Pulmonary artery endothelial cell (primary cell): ENCODE data around the gene PLEKHG3. TPM values are rescaled to one million over a fixed set of nuclear protein-coding genes. Genes with fewer than 3 reads are reported as not detected.

ENCODE experiments used
- DNase-seq: peaks from one replicate; pipeline ENCODE4 v3.0.0-alpha.2; 2011; ENCODE audit warnings: low read depth, low spot score
- total RNA-seq: library from RNA; depleted of rRNA; stranded (reverse); fragments of >200 nt; gene quantifications from 2 replicates; pipeline ENCODE4 v1.2.3, GENCODE V29; 2014

The PLEKHG3 gene
- total RNA-seq, 1 donor from 2014 or later: 2.5 TPM

DNA sequence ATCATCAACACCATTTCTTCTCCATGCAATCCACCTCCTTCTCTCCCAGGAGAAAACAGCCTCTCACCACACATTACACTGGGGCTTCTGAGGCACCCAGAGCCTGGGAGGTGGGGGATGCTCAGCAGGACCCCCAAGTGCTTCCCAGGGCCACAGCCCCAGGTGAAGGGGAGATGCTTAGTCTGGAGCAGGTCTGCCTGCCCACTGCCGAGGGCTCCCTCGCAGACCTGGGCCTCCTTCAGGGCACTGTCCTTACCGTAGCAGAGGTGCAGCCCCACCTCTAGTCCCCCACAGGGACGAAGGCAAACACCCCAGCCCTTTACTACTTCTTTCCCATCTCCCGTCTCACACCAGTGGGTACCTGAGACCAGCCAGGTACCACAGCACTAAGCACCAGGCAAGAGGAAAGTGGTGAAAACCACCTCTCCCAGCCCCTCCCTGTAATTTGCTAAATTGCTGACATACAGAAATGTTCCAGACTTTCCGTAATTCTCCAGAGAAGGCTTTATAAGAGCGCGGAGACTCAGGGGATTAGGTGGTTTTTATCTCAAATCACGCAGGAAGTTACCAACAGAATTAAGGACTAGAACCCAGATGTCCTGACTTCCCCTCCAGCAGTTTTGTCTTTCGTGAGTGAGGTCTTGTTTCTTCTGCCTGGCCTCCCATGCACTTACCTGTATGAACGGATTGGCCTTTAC is 59.0 kb downstream of the PLEKHG3 start:
- no peak for DNase-seq

DNA sequence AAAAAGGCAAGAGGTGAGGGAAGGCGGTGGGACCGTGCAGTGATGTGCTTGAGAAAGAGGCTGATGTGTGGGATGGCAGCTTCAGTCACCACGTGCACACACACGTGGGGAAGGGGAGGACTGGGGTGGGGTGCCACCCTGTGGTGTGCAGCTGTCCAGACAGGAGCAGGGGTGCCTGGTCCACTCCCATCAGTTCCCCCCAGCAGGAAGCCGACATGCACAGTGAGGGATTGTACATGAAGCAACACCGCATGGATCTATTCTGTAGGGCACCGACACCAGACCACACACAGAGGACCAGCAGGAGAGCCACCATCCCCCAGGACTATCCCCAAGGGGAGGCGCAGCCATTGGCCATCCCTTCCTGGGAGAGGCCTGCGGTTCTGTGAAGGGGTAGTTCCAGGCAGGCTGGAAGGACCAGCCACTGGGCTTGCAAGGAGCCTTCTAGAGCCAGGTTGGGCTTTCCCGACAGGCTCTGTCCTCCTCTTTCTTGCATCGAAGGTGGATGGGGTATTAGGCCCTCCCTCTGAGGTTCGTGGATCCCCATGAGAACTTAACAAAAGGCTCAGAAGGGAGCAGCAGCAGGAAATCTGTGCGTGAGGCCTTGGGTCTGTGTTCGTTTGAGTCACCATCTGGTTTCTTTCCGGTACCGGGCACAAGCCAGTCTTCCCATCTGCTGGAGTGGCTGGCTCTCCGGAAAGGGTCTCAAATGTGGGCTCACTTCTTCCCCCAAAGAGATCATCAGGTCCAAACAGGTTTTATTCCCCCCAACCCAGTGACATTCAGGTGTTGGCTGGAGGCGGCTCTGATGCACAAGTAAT is 59.8 kb downstream of the PLEKHG3 start:
- DNase-seq: no peak

DNA sequence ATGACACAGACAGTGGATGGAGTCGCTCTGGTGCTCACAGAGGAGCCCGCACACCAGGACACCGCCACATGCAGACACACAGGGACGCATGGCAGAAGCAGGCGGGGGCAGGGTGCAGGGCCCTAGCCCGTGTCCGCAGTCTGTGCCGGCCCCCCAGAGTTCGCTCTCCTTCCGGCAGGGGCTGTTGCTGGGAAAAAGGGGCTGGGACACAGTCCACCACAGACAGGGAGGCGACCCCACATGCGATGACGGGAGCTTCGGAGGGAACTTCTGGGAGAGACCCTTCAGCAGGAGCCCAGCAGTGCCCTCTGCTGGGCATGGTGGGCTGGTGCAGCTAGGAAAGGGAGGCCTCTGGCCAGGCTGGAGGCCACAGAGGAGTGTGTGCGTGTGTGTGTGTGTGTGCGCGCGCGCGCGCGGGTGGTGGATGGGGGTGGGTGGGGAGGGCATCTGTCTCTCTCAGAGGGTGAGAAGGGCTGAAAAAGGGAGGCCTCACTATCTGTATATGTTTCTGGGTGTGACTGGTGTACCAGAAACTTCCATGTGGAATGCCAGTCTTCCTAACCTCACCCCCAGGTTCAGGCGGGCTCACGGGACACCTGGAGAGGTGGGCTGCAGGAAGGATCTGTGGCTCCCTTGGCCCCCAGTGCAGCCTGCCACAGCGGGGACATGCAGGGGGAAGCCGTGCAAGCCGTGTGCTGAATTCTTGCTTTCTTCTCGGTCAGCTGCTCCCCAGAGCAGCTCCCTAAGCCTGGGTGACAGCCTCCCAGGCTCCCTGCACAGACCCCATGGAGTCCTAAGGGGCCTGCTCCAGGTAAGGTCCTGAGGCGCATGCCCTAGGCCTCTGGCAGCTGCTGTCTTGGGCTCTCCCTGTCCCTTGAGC is 60.7 kb downstream of the PLEKHG3 start:
- DNase-seq: no peak

- no peak for DNase-seq
Measured at GRCh38 chr14:64765740-64766302, 61.6 kb downstream of the PLEKHG3 start.

DNA sequence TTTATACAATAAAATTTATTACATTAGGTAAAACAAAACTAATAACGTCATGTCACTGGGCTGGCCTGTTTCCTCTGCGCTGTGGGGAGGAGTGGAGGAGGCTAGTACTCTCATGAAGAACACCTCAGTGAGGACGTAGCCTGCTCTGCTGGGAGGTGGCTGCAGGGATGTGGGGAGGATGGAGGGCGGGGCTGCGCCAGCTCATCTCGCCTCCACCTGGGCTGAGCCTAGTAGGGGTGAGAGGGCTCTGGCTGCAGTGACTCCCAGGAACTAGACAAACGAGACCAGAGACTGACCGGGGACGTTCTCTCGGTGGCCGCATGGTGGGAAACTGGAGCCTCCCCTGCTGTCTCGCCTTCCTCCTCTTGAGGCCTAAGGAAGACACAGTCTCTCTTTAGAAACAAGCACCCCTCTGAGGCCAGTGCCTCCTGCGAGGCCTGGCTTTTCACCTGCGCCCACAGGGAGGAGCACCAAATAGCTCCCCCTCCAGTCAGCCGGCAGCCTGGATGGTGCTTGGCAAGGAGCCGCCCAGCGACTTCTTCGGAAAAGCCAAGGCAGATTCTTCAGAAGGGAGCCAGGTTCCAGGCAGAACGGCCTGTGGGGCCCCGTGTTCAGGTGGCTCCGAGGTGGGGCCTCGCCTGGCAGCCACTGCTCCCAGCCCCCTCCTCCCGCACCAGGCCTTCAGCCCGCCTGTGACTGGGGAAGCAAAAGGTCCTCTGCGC is 62.4 kb downstream of the PLEKHG3 start:
- DNase-seq: no peak

DNA sequence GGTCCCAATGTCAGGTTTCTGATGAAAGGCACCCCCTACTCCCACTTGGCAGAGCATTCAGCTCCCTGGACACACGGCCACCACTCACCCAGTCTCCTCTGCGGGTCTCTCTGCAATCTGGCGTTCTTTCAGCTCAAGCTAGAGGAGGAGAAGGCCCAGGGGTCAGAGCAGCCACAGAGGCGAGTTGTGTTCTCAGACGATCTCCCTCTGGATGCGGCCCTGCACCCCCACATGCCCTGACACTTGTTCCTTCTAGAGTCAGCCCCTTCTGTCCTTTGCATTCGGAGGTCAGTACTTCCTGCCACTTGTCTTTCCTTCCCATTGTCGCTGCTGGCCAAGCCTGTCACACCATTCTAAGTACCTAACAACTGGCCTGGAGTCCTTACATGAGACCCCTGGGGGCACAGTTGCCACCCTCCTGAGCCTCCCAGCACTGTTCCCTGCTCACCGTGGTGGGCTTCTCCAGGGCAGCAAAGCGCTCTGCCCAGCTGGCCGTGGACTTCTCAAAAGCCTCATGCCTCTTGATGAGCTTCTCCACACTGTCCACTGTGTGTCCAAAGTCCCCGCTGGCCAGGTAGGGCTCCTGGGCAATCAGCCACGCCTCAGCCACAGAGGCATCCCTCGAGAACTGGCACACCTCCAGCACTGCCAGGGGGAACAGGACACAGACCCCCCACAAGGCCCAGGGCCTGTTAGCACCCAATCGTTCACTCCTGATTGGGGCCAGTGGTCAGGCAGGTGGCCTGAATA is 63.2 kb downstream of the PLEKHG3 start:
- DNase-seq: no peak

GRCh38 chr14:64768401-64769095 is 64.3 kb downstream of the PLEKHG3 start:
- no peak for DNase-seq

- DNase-seq: no peak
Measured at GRCh38 chr14:64769096-64770020, 65.1 kb downstream of the PLEKHG3 start.

GRCh38 chr14:64770751-64771150 is 66.5 kb downstream of the PLEKHG3 start:
- DNase-seq: no peak

GRCh38 chr14:64771161-64771560 is 66.9 kb downstream of the PLEKHG3 start:
- no peak for DNase-seq

DNA sequence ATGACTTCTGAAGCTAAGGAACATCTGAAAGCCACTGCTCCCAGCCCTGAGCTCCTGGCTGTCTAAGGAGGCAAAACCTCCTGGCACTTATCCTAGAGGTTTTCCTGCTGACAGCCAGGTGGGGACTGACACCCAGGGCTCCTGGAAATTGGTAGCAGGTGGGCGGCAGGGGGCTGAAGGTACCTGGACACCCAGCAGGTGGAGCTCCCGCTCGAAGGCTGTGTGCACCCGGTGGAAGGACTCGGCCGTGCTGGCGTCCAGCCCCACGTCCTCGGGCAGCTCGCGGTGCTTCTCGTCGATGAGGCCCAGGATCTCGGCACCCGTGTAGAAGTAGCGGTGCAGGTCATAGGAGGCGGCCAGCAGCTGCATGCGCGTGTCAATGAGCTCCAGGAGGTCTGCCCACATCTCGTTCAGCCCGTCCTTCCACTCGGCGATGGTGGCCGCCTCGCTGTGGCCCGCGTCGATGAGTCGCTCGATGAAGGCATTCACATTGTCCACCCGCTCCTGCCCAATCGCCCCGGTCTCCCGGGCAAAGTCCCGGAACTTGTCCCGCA is 68.2 kb downstream of the PLEKHG3 start:
- DNase-seq: no peak

GRCh38 chr14:64773046-64773445 is 68.8 kb downstream of the PLEKHG3 start:
- DNase-seq: no peak

GRCh38 chr14:64773577-64773976 is 69.4 kb downstream of the PLEKHG3 start:
- DNase-seq: no peak

DNA sequence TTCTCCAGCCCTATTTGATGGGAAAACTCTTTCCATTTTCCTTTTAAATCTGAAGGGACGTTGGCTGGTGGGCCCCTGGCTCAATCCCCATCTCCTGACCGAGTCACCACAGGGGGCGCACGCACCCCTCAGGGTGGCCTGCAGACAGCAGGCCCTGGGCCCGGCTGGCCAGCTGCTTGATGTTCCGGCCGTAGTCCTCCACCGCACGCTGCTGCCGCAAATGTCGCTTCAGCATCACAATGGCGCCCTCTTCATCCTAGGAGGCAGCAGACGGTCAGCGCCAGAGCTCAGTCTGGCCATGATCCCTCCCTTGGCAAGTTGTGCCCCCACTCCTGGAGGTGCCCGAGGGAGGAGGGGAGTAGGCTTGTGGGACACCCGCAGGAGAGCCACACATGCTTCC is 70.0 kb downstream of the PLEKHG3 start:
- no peak for DNase-seq

DNA sequence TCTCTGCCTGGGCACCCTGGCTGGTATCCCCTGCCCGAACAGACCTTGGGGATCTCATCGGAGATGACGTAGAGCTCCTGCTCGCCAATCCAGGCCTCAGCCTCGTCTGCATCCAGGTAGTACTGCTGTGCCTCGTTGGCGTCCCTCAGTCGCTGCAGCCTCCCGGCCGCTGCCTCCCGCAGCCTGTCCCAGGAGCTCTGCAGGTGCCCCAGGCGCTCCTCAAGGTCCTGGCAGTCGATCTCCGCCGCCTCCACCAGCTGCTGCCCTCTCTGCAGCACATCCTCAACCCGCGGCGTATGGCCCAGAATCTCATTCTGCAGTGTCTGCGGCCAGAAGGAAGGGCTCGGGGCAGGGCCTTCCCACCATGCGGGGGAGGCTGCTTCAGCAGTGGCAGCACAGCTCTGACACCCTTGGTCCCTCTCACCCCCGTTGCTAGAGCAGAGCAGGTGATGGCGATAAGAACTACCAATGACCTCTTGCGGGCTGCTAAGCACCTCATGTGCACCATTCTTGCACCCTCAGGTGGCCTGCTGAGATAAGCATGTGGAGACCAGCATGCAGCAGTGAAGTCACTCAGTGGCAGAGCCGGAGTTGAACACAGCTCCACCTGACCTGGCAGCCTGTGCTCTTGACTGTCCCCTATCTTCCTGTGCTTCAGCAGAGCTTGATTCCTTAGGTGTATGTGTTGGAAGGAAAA is 71.0 kb downstream of the PLEKHG3 start:
- no peak for DNase-seq

DNA sequence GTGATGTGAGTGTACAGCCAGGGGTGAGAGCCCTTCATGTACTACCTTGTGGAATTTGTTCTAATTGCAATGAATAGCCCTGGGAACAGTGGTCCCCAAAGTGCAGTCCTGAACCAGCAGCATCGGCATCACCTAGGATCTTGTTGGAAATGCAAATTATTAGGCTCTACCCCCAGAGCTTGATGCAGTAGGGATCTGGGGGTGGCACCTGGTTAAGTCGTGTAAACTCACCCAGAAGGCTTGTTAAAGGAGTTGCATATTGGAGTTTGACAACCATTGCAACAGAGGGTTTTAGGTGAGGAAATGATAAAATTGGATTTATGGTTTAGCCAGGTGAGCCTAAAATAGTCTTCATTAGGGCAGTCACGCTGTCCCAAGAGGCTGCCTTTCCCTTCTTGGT is 73.2 kb downstream of the PLEKHG3 start:
- no peak for DNase-seq

- DNase-seq: no peak
Measured at GRCh38 chr14:64778104-64778754, 74.0 kb downstream of the PLEKHG3 start.
